OCI-LY1 (cell line): ENCODE data around the gene KCNT1.

ENCODE experiments used
- H2AFZ ChIP-seq: fragments of 200-600 bp; sonication (generic), shearing (Covaris generic); 2 replicates; pipeline ENCODE4 v1.6.0; 2014; ENCODE audit warnings: antibody characterized with exemption, mild to moderate bottlenecking, low read length
- H3F3A ChIP-seq: fragments of 200-600 bp; sonication (generic), shearing (Covaris generic); 2 replicates; pipeline ENCODE4 v1.6.0; 2014; ENCODE audit warnings: mild to moderate bottlenecking, antibody characterized with exemption, low read length, moderate library complexity; ENCODE audit not compliant: insufficient read depth
- H3K27ac ChIP-seq: fragments of 200-600 bp; sonication (generic); 2 replicates; pipeline ENCODE4 v1.5.1; 2014; ENCODE audit warnings: low read length, mixed run types, mild to moderate bottlenecking, low read depth; ENCODE audit not compliant: poor library complexity, severe bottlenecking
- H3K27me3 ChIP-seq: fragments of 200-600 bp; sonication (generic); 2 replicates; pipeline ENCODE4 v1.6.0; 2014; ENCODE audit warnings: antibody characterized with exemption, mild to moderate bottlenecking, low read length, moderate library complexity; ENCODE audit not compliant: insufficient read depth
- H3K36me3 ChIP-seq: fragments of 200-600 bp; sonication (generic); 2 replicates; pipeline ENCODE4 v1.6.1; 2014; ENCODE audit warnings: mild to moderate bottlenecking, antibody characterized with exemption, low read length, moderate library complexity, mixed read lengths; ENCODE audit not compliant: insufficient read depth
- H3K4me1 ChIP-seq: fragments of 200-600 bp; sonication (generic); 2 replicates; pipeline ENCODE4 v1.5.1; 2014; ENCODE audit warnings: mild to moderate bottlenecking, low read length, moderate library complexity; ENCODE audit not compliant: insufficient read depth, severe bottlenecking
- H3K4me2 ChIP-seq: fragments of 200-600 bp; sonication (generic), shearing (Covaris generic); 2 replicates; pipeline ENCODE4 v1.6.1; 2014; ENCODE audit warnings: low read length
- H3K4me3 ChIP-seq: fragments of 200-600 bp; sonication (generic); 2 replicates; pipeline ENCODE4 v1.5.1; 2014; ENCODE audit warnings: low read length, low read depth, mild to moderate bottlenecking, mixed read lengths; ENCODE audit not compliant: poor library complexity, severe bottlenecking
- H3K79me2 ChIP-seq: fragments of 200-600 bp; shearing (Covaris generic); 2 replicates; pipeline ENCODE4 v1.6.1; 2016; ENCODE audit warnings: mixed run types, low read length, mixed read lengths; ENCODE audit not compliant: insufficient read depth
- H3K9ac ChIP-seq: fragments of 200-600 bp; sonication (generic), shearing (Covaris generic); 2 replicates; pipeline ENCODE4 v1.6.1; 2014; ENCODE audit warnings: mild to moderate bottlenecking, low read length, mixed read lengths
- H3K9me2 ChIP-seq: fragments of 200-600 bp; sonication (generic), shearing (Covaris generic); 2 replicates; pipeline ENCODE4 v1.6.1; 2014; ENCODE audit warnings: low read depth, mild to moderate bottlenecking, low read length, mixed read lengths
- H3K9me3 ChIP-seq: fragments of 200-600 bp; shearing (Covaris generic); 2 replicates; pipeline ENCODE4 v1.6.1; 2014; ENCODE audit warnings: low read length, mixed read lengths
- H4K20me1 ChIP-seq: fragments of 200-600 bp; sonication (generic), shearing (Covaris generic); 2 replicates; pipeline ENCODE4 v1.6.0; 2016; ENCODE audit warnings: mild to moderate bottlenecking, low read length; ENCODE audit not compliant: insufficient read depth
- EZH2 ChIP-seq: fragments of 200-600 bp; sonication (generic), shearing (Covaris generic); IDR thresholded peaks from 2 replicates; pipeline ENCODE4 v1.8.0; 2017; ENCODE audit warnings: borderline replicate concordance, mixed run types, mild to moderate bottlenecking, antibody characterized with exemption, low read length, moderate library complexity, mixed read lengths
- TF ChIP-seq, protein P1 (sequence below): fragments of 200-600 bp; sonication (generic), shearing (Covaris generic); IDR thresholded peaks from 2 replicates; pipeline ENCODE4 v1.5.1; 2017; ENCODE audit warnings: mild to moderate bottlenecking, antibody characterized with exemption, low read length, moderate library complexity, mixed read lengths

The KCNT1 gene

DNA sequence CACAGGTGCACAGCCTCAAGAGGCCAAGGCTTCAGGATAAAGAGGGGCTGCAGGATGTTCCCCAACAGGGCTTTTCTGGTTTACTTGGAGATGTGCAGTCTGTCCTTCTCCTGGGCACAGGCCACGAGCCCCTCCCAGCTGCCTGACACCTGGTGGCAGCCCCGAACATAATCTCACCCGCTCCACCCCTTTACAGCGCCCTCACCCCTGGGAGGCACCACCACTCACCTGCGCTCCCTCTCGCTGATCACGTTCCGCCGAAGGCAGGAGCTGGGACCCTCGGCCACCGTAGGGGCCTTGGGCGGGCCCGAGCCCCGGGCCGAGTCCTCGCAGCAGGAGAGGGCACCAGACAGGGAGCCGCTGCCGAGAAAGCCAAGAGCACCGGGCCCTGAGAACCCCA lies 3.2 kb upstream of the KCNT1 start:
- H3K4me1 ChIP-seq: no peaks in the 10 kb centered on the region
- H3K9me3 ChIP-seq: no peaks in the 10 kb centered on the region
- H3K4me3 ChIP-seq: no peak overlapping the region
- H3K27ac ChIP-seq: no peak overlapping the region
- no peaks in the 10 kb centered on the region for H4K20me1 ChIP-seq
- no peaks in the 10 kb centered on the region for H3K36me3 ChIP-seq
- TF ChIP-seq, protein P1, sequence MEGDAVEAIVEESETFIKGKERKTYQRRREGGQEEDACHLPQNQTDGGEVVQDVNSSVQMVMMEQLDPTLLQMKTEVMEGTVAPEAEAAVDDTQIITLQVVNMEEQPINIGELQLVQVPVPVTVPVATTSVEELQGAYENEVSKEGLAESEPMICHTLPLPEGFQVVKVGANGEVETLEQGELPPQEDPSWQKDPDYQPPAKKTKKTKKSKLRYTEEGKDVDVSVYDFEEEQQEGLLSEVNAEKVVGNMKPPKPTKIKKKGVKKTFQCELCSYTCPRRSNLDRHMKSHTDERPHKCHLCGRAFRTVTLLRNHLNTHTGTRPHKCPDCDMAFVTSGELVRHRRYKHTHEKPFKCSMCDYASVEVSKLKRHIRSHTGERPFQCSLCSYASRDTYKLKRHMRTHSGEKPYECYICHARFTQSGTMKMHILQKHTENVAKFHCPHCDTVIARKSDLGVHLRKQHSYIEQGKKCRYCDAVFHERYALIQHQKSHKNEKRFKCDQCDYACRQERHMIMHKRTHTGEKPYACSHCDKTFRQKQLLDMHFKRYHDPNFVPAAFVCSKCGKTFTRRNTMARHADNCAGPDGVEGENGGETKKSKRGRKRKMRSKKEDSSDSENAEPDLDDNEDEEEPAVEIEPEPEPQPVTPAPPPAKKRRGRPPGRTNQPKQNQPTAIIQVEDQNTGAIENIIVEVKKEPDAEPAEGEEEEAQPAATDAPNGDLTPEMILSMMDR: no peak
- TF ChIP-seq EZH2: no peak
- no peak overlapping the region for H3K4me2 ChIP-seq
- no peaks in the 10 kb centered on the region for H3F3A ChIP-seq
- H3K9ac ChIP-seq: no peak overlapping the region
- H3K27me3 ChIP-seq: no peaks in the 10 kb centered on the region
- no peaks in the 10 kb centered on the region for H3K9me2 ChIP-seq
- no peak overlapping the region for H2AFZ ChIP-seq
- no peaks in the 10 kb centered on the region for H3K79me2 ChIP-seq

DNA sequence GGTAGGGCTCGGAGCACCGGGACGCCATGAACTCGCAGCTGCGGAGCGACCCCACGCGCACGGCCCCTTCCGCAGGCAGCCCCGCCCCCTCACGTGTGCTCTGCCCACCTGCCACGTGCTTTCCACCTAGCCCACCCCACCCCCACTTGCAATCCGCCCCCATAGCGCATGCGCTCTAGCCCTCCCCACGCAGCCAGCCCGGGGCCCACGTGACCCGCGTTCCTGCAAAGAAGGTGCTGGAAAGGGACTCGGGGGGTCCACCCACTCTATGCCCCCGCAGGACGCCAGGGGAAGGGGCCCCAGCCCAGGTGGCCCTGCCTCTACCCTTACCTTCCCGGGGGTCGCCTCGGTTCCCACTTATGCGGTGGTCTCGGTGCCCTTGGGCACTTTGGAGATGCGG lies 2.5 kb upstream of the KCNT1 start, which contains the start of gene SOHLH1:
SOHLH1 (minus strand) TSS at position 42 of the 400 bp plus-strand sequence; CDS start at position 28, 14 bp downstream.
- Histone ChIP-seq H3K27me3 (no peaks in the 10 kb centered on the region), H3K27ac (no peak within 1 kb of the TSS), H3K4me1 (no peaks in the 10 kb centered on the region), H3K4me3 (no peak within 1 kb of the TSS), H4K20me1 (no peaks in the 10 kb centered on the region), H2AFZ (no peak within 1 kb of the TSS), H3K4me2 (no peak within 1 kb of the TSS), H3K79me2 (no peaks in the 10 kb centered on the region), H3K36me3 (no peaks in the 10 kb centered on the region), H3K9me3 (no peaks in the 10 kb centered on the region), H3K9ac (no peak within 1 kb of the TSS), H3K9me2 (no peaks in the 10 kb centered on the region), H3F3A (no peaks in the 10 kb centered on the region)
- no peak for TF ChIP-seq EZH2

DNA sequence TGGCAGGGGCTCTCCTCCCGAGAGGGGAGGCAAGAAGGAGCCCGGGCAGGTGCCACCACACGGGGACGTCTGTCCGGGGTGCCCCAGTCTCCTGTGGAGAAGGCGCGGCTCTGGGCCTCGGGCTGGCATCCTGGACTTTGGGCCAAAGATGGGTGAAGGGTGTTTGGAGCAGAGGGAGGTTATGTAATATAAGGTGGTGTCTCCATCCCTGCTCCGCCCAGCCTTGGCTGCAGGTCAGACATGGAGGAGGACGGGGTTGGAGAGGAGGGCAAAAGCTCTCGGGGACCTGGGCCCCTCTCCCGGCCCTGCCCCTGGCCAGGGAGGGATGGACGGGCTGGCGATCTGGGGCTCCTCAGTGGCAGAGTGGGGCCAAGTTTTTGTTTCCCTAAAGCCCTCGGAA lies 1.5 kb upstream of the KCNT1 start:
- H3K4me1 ChIP-seq: no peaks in the 10 kb centered on the region
- no peak overlapping the region for H3K4me2 ChIP-seq
- H3K79me2 ChIP-seq: no peaks in the 10 kb centered on the region

More for the DNA sequence above, 1.5 kb upstream of the KCNT1 start:
- H2AFZ ChIP-seq: no peak overlapping the region
- no peaks in the 10 kb centered on the region for H3K9me2 ChIP-seq
- no peaks in the 10 kb centered on the region for H3F3A ChIP-seq
- TF ChIP-seq, protein P1: no peak
- TF ChIP-seq EZH2: no peak
- no peak overlapping the region for H3K4me3 ChIP-seq
- H3K9me3 ChIP-seq: no peaks in the 10 kb centered on the region
- no peaks in the 10 kb centered on the region for H3K27me3 ChIP-seq
- H3K27ac ChIP-seq: no peak overlapping the region
- no peaks in the 10 kb centered on the region for H4K20me1 ChIP-seq
- H3K36me3 ChIP-seq: no peaks in the 10 kb centered on the region
- H3K9ac ChIP-seq: no peak overlapping the region
